GM23338 (cell line): ENCODE measurements around the gene FARS2. TPM values are rescaled to one million over a fixed set of nuclear protein-coding genes. Genes with fewer than 3 reads are reported as not detected.

ENCODE experiments used
- ATAC-seq: fragments of 200-7000 bp; cut with Tn5 transposase; 3 replicates; pipeline ENCODE4 v1.9.1; 2020
- DNase-seq: peaks from one replicate; pipeline ENCODE4 v3.0.0-alpha.2; 2015; ENCODE audit warnings: low spot score
- H2AFZ ChIP-seq: fragments of 200-600 bp; sonication (generic); 2 replicates; pipeline ENCODE4 v1.8.0; 2016; ENCODE audit warnings: antibody characterized with exemption, mild to moderate bottlenecking, moderate library complexity
- H3F3A ChIP-seq: fragments of 200-600 bp; sonication (generic); replicated peaks from 2 replicates; pipeline ENCODE4 v1.8.0; 2017; ENCODE audit warnings: antibody characterized with exemption, mixed run types, low read depth
- H3K27ac ChIP-seq: fragments of 200-600 bp; sonication (generic); 2 replicates; pipeline ENCODE4 v1.6.1; 2016; ENCODE audit warnings: low read depth
- H3K27me3 ChIP-seq: fragments of 200-600 bp; sonication (generic); 2 replicates; pipeline ENCODE4 v1.8.0; 2016; ENCODE audit warnings: mild to moderate bottlenecking, mixed run types, moderate library complexity; ENCODE audit not compliant: insufficient read depth
- H3K36me3 ChIP-seq: fragments of 200-600 bp; sonication (generic); 2 replicates; pipeline ENCODE4 v1.8.0; 2016; ENCODE audit warnings: mild to moderate bottlenecking; ENCODE audit not compliant: insufficient read depth
- H3K4me1 ChIP-seq: fragments of 200-600 bp; sonication (generic); 2 replicates; pipeline ENCODE4 v1.8.0; 2016; ENCODE audit warnings: mild to moderate bottlenecking, moderate library complexity; ENCODE audit not compliant: insufficient read depth
- H3K4me2 ChIP-seq: fragments of 200-600 bp; sonication (generic); 2 replicates; pipeline ENCODE4 v1.7.1; 2017; ENCODE audit warnings: mixed run types
- H3K4me3 ChIP-seq: fragments of 200-600 bp; sonication (generic); 2 replicates; pipeline ENCODE4 v1.6.1; 2016; ENCODE audit warnings: mixed run types
- H3K79me2 ChIP-seq: fragments of 200-600 bp; sonication (generic); replicated peaks from 2 replicates; pipeline ENCODE4 v1.8.0; 2017; ENCODE audit warnings: mild to moderate bottlenecking; ENCODE audit not compliant: insufficient read depth
- H3K9me2 ChIP-seq: fragments of 200-600 bp; sonication (generic); 2 replicates; pipeline ENCODE4 v1.8.0; 2017; ENCODE audit not compliant: insufficient read depth
- H4K20me1 ChIP-seq: fragments of 200-600 bp; sonication (generic); replicated peaks from 2 replicates; pipeline ENCODE4 v1.8.0; 2017; ENCODE audit warnings: mild to moderate bottlenecking; ENCODE audit not compliant: insufficient read depth
- H3K27ac Mint-ChIP-seq: 2 replicates; pipeline ENCODE4 v1.8.0; 2020; ENCODE audit warnings: inconsistent platforms, mild to moderate bottlenecking, moderate library complexity, mixed read lengths
- H3K27me3 Mint-ChIP-seq: 3 replicates; pipeline ENCODE4 v1.8.0; 2022; ENCODE audit warnings: low read depth, mild to moderate bottlenecking, moderate library complexity, mixed read lengths, inconsistent platforms; ENCODE audit not compliant: insufficient read depth, poor library complexity
- H3K36me3 Mint-ChIP-seq: 3 replicates; pipeline ENCODE4 v1.8.0; 2021; ENCODE audit warnings: low read depth, mild to moderate bottlenecking, inconsistent platforms, moderate library complexity, mixed read lengths
- H3K4me1 Mint-ChIP-seq: 3 replicates; pipeline ENCODE4 v1.8.0; 2020; ENCODE audit warnings: mild to moderate bottlenecking, inconsistent platforms, mixed read lengths
- H3K4me3 Mint-ChIP-seq: 3 replicates; pipeline ENCODE4 v1.8.0; 2021; ENCODE audit warnings: moderate library complexity, mild to moderate bottlenecking, inconsistent platforms, mixed read lengths
- H3K9me3 Mint-ChIP-seq: 3 replicates; pipeline ENCODE4 v1.8.0; 2020; ENCODE audit warnings: moderate library complexity, mild to moderate bottlenecking, inconsistent platforms, mixed read lengths
- CREB1 ChIP-seq: fragments of 250-450 bp; sonication (Bioruptor Pico); IDR thresholded peaks from 2 replicates; pipeline ENCODE4 v1.5.0; 2020; ENCODE audit warnings: low read depth, mild to moderate bottlenecking, moderate library complexity
- CTCF ChIP-seq, 2 experiments: fragments of 200-600 bp in 1 of 2; sonication (generic) in 1 of 2; conservative IDR thresholded peaks; 2 replicates each; pipeline versions ENCODE4 v1.5.1 to v1.6.1; 2016 to 2017; ENCODE audit warnings: antibody characterized with exemption in 2 of 2, low read depth in 2 of 2, mild to moderate bottlenecking in 2 of 2, moderate library complexity in 1 of 2
- ETS1 ChIP-seq: IDR thresholded peaks from 2 replicates; pipeline ENCODE4 v1.6.1; 2016; ENCODE audit warnings: antibody characterized with exemption
- EZH2phosphoT487 ChIP-seq: fragments of 200-600 bp; sonication (generic); IDR thresholded peaks from one replicate; pipeline ENCODE4 v1.8.1; 2018; ENCODE audit warnings: antibody characterized with exemption; ENCODE audit not compliant: unreplicated experiment
- POLR2AphosphoS5 ChIP-seq: IDR thresholded peaks from 2 replicates; pipeline ENCODE4 v1.6.1; 2016; ENCODE audit warnings: antibody characterized with exemption, low read depth
- REST ChIP-seq: IDR thresholded peaks from one replicate; pipeline ENCODE4 v1.6.1; 2018; ENCODE audit warnings: antibody characterized with exemption; ENCODE audit not compliant: unreplicated experiment
- STAT1 ChIP-seq: IDR thresholded peaks from one replicate; pipeline ENCODE4 v1.6.1; 2016; ENCODE audit warnings: antibody characterized with exemption; ENCODE audit not compliant: unreplicated experiment
- ZNF114 ChIP-seq: fragments of 250-450 bp; sonication (Bioruptor Pico); IDR thresholded peaks from 2 replicates; pipeline ENCODE4 v1.5.0; 2020; ENCODE audit warnings: mild to moderate bottlenecking, moderate library complexity
- ZNF331 ChIP-seq: fragments of 250-450 bp; sonication (Bioruptor Pico); IDR thresholded peaks from 2 replicates; pipeline ENCODE4 v1.5.0; 2020; ENCODE audit warnings: low read depth, mild to moderate bottlenecking, moderate library complexity
- ZNF462 ChIP-seq: fragments of 250-450 bp; sonication (Bioruptor Pico); IDR thresholded peaks from 2 replicates; pipeline ENCODE4 v1.5.0; 2020; ENCODE audit warnings: mild to moderate bottlenecking, moderate library complexity
- polyA plus RNA-seq: library from polyadenylated mRNA; unstranded; fragments of >200 nt; fragmentation: Nextera tagmentation; extraction: Ambion mirVana; gene quantifications from 2 replicates; pipeline ENCODE4 v1.2.1, GENCODE V29; 2016
- total RNA-seq: library from RNA; depleted of rRNA; stranded (reverse); fragments of >200 nt; shearing (Covaris generic); gene quantifications from 2 replicates; pipeline ENCODE4 v1.2.3, GENCODE V29; 2014

Gene FARS2
- total and polyA plus RNA-seq, 2 experiments from 2014 or later = 7.6 to 19.0 TPM

GRCh38 chr6:5536644-5537043, 275.3 kb downstream of the FARS2 start:
- Mint-ChIP-seq H3K27me3 (no peaks in the 10 kb centered on the region), H3K36me3 (peaks cover 3% of the 10 kb centered on the region; the same call in 1 of the 3 replicates), H3K4me3 (no peak overlapping the region), H3K27ac (no peak overlapping the region), H3K4me1 (peaks cover 10% of the 10 kb centered on the region), H3K9me3 (no peaks in the 10 kb centered on the region)
- H3K9me2 ChIP-seq = no peaks in the 10 kb centered on the region
- no peaks in the 10 kb centered on the region for H3K4me1 ChIP-seq
- H3K4me3 ChIP-seq = no peak overlapping the region
- no peak overlapping the region for H2AFZ ChIP-seq
- H3F3A ChIP-seq = no peaks in the 10 kb centered on the region
- no peak for TF ChIP-seq EZH2phosphoT487
- TF ChIP-seq CTCF (conservative IDR thresholded peaks at IDR 0.05; ENCODE audit: low read depth in 2 of 2) = no peak
- TF ChIP-seq ZNF331 = no peak
- no peak for TF ChIP-seq ETS1
- TF ChIP-seq CREB1 (CRISPR knock-in tag) = no peak
- TF ChIP-seq POLR2AphosphoS5 = no peak
- no peak for TF ChIP-seq ZNF114 (CRISPR knock-in tag)
- ATAC-seq (no peak), DNase-seq (no peak)
- H3K27me3 ChIP-seq = no peaks in the 10 kb centered on the region
- no peaks in the 10 kb centered on the region for H4K20me1 ChIP-seq
- no peaks in the 10 kb centered on the region for H3K36me3 ChIP-seq
- H3K4me2 ChIP-seq = no peak overlapping the region
- no peaks in the 10 kb centered on the region for H3K79me2 ChIP-seq
- no peak overlapping the region for H3K27ac ChIP-seq

GRCh38 chr6:5537132-5537531, 275.8 kb downstream of the FARS2 start:
- Histone ChIP-seq H4K20me1 (no peaks in the 10 kb centered on the region), H3K4me3 (no peak overlapping the region), H3F3A (no peaks in the 10 kb centered on the region), H3K9me2 (0 out of 2 replicates have a peak, but pooled peaks cover under 1% of the 10 kb centered on the region), H3K27ac (no peak overlapping the region), H3K27me3 (no peaks in the 10 kb centered on the region), H2AFZ (no peak overlapping the region), H3K4me1 (no peaks in the 10 kb centered on the region), H3K79me2 (no peaks in the 10 kb centered on the region), H3K4me2 (no peak overlapping the region), H3K36me3 (no peaks in the 10 kb centered on the region)
- DNase-seq (no peak), ATAC-seq (no peak)
- Mint-ChIP-seq H3K27me3 (no peaks in the 10 kb centered on the region), H3K4me3 (no peak overlapping the region), H3K4me1 (peaks cover 13% of the 10 kb centered on the region), H3K9me3 (no peaks in the 10 kb centered on the region), H3K27ac (no peak overlapping the region), H3K36me3 (peaks cover 5% of the 10 kb centered on the region; the same call in 2 of the 3 replicates)
- TF ChIP-seq ZNF462 = no peak
- TF ChIP-seq STAT1 = no peak
- TF ChIP-seq ZNF331 = no peak
- TF ChIP-seq POLR2AphosphoS5 = no peak
- TF ChIP-seq ZNF114 (CRISPR knock-in tag) = no peak
- TF ChIP-seq REST = no peak
